MV-4-11 (cell line): Measurements from ENCODE around the gene DHX40.
"Not testable (repeated sequence)": the region's sequence is repeated elsewhere in the genome, so short reads cannot be mapped to it uniquely, and the experiment has no call there.

Experiments
- DNase-seq: peaks from one replicate; lab custom pipeline; 2025; lab: John Stamatoyannopoulos, UW

DHX40 gene, protein sequence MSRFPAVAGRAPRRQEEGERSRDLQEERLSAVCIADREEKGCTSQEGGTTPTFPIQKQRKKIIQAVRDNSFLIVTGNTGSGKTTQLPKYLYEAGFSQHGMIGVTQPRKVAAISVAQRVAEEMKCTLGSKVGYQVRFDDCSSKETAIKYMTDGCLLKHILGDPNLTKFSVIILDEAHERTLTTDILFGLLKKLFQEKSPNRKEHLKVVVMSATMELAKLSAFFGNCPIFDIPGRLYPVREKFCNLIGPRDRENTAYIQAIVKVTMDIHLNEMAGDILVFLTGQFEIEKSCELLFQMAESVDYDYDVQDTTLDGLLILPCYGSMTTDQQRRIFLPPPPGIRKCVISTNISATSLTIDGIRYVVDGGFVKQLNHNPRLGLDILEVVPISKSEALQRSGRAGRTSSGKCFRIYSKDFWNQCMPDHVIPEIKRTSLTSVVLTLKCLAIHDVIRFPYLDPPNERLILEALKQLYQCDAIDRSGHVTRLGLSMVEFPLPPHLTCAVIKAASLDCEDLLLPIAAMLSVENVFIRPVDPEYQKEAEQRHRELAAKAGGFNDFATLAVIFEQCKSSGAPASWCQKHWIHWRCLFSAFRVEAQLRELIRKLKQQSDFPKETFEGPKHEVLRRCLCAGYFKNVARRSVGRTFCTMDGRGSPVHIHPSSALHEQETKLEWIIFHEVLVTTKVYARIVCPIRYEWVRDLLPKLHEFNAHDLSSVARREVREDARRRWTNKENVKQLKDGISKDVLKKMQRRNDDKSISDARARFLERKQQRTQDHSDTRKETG

DNA sequence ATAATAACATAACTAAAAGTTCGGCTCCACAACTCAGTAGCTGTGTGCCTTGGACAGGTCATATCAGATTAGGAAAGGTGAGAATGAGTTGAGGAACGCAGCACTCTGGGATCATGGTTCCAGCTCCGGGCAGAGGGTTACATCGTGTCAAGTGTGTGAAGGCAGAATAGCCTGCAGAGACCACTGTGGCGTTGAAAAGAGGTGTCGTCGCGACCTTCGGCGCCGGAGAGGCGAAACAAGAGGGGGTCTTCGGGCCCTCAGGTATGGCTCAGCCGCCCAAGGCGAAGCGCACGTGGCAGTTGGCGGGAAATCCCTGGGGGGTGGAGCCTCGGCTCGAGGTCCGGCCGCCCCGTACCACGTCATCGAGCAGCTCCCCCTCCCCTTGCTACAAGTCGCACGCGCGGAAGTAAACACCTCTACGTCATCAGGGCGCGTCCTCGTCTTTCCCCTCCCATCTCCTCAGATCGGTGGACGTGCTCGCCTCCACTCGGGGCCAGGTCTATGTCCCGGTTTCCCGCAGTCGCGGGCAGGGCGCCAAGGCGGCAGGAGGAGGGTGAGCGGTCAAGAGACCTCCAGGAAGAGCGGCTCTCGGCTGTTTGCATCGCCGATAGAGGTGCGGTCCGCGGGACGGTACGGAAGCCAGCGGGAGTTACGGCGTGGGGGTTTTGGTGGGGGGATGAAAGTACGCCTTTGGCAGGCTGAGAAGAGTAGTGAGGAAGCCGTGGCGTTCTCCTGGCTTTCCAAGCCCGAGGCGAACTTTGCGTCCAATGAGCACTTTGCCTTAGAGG lies at the start of gene DHX40:
Gene DHX40, plus strand, starts transcription at position 440 of the 788 bp plus-strand sequence. Its CDS starts 62 bp downstream, at position 502.
- DNase-seq: peak; percentile 85

DNA sequence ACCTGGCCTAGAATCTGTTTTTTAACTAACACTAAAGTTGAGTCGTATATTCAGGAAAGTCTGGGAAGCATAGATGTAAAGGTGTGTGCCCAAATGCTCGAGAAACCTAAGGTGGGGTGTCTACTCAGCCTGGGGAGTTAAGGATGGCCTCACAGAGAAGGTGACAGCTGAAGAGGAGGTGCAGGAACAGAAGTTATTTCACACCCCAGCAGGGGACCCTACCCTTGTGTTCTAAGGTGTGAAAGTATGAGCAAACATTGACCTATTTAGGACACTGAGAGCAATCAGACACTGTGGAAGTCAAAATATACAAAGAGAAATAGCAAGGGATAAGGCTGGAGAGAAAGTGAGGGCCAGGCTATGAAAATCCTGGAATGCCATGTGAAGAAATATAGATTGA lies 49.0 kb upstream of the DHX40 start:
- no peak for DNase-seq

DNA sequence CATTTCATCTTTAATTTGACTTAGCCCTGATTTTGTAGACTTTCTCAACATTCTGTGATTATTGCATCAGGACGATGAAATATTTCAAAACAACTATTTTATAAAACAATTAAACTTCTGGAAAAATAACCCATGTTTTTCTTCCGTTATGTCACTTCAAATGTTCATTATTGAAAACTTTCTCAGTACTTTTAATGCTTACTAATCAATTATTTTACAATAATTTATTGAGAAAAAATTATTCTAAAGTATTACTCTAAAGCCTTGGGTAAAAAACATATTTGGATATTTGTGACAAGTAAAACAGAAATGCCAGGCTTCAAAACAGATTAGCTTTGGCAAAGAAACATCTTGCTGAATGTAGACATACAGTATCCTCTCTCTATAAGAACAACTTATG lies 46.3 kb upstream of the DHX40 start:
- no peak for DNase-seq

DNA sequence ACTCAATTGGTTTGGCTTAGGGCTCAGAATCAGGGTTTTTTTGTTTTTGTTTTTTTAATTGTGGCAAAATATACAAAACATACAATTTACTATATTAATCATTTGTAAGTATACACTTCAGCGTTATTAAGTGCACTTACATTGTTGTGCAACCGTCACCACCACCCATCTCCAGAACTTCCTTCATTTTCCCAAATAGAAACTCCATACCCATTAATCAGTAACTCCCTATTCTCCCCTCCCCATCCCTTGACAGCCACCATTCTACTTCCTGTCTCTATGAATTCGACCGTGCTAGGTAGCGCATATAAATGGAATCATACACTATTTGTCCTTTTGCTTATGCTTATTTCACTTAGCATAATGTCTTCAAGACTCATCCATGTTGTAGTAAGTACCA lies 45.2 kb upstream of the DHX40 start:
- peak; percentile 17 for DNase-seq

DNA sequence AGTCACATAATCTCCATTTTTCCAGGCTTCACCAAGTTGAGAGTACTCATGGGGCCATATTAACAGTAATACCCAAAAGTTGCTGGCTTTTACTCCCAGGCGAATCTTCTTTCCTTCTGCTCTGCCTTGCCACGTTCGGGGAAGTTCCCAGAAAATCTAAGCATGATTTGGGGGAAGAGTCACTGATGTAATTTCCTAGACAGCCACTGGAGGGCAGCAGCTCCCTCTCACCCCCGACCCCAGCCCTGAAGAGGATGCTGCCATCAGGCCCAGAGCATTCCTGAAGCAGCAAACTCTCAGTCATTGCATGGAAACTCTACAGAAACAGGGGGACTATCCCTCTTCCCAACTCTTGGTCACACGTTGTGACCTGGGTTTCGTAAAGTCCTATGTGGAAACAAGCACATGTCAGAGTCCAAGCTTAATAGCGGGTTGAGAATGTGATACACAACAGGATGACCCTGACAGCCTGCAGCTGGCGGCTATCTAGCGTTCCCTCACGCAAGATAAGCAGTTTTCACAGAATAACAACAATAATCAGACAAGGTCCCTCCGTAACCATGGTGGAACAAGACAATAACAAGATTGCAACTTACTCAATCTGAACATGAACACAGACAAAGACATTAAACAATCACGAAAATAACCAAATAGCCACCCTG lies 43.8 kb upstream of the DHX40 start:
- peak; percentile 21 for DNase-seq

DNA sequence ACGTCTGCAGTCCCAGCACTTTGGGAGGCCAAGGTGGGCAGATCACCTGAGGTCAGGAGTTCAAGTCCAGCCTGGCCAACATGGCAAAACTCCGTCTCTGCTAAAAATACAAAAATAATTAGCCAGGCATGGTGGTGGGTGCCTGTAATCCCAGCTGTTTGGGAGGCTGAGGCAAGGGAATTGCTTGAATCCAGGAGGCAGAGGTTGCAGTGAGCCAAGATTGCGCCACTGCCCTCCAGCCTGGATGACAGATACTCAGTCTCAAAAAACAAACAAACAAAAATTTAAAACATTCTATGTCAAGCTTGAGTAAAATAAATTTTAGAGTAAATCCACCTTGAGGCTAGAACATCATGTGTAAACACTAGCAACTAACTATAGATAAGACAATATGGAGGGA lies 40.5 kb upstream of the DHX40 start:
- not testable (repeated sequence) for DNase-seq

DNA sequence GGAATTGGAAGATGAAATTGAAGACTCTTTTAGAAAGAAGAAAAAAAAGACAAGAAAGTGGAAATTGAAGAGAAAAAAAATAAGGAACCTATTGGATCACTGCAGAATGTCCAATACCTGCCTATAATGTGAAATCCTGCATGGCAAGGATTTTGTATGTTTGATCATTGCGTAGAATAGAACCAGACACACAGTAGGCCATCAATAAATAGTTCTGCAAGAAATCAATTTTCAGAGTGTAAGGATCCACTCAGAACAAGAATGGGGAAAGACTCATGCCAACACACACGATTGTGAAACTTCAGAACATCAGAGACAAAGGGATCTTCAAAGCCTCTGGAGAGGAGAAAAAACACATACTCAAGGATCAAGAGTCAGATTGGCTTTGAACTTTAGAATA lies 39.7 kb upstream of the DHX40 start:
- DNase-seq: no peak

DNA sequence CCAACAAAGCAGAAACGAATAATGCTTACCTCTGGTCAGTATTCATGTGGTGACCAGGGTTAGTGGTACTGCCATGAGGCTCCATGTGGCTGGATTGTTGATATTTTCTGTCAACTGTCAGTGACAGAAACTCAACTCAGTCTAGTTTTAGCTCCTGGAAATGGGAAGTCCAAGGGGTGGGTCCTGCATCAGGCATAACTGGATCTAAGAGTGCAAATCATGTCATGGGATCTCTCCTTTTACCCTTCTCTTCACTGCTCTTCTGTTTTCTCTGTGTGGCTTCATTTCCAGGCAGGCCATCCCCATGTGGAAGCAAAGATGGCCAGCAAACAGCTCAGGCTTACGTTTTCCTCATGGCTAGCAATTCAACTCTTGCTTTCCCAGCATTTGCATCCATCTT lies 39.0 kb upstream of the DHX40 start:
- DNase-seq: no peak

DNA sequence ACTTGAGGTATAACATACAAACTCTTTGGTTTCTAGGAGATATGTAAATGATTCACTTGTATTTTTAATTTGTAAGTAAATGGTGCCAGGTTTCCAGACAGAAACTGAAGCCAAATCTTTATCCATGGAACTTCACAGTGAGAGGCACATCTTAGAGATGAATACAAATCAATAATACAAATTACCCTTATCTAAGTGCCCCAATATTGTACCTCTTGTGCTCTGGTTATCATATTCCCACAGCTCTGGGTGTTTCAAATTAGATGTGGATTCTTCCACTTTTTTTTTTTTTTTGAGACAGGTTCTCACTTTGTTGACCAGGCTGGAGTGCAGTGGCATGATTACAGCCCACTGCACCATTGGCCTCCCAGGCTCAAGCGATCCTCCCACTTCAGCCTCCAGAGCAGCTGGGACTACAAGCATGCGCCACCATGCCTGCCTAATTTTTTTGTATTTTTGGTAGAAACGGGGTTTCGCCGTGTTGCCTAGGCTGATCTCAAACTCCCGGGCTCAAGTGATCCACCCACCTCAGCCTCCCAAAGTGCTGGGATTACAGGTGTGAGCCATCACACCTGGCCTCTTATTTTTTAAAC lies 38.0 kb upstream of the DHX40 start:
- no peak for DNase-seq

DNA sequence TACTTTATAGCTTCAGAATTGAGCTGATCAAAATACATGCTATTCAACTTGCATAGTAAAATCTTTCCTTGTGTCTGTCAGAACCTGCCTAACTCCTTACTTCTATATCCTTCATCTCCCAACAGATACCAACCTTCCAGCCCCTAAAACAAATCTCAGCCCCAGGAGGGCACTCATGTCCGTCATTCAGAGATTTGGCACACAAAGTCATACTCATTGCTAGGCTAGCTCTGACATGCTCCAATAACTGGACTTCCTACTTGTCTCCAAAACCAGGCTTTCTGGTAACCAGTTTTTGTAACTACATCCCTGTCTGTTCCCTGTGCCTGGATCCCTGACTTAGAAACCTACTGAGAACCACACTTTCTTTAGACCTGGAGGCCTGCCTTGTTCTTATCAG lies 37.5 kb upstream of the DHX40 start:
- DNase-seq: no peak

DNA sequence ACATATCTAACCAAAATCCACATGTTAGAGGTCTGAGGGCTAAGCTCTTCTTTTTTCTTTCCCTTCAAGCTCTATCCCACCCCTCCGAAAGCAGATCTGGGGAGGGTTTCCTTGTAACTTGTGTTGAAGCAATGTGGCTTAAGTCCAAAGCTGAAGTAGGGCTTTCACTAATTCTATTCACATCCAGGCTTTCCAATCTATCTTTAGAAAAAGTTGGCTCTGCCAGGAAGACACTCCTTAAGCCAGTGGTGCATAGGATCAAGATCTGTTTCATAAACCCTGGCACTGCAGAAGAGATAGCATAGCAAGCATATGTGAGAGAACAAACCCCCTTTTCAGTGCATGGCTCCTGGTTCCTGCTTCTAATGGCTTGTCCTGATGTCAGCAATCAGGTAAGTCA lies 34.9 kb upstream of the DHX40 start:
- DNase-seq: no peak

DNA sequence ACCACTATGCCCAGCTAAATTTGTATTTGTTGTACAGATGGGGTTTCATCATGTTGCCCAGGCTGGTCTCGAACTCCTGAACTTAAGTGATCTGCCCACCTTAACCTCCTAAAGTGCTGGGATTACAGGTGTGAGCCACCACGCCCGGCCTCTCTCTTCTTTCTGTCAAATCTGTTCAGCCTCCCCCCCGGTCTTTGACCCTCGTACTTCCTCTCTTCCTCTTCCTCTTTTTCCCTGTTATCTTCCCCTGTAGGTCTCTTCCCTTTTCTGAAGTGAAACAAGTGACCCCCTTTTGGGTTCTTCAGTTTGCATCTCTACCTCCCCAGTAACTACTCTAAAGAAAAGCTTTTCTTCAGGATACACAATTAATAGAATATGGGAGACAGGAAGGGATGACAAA lies 31.7 kb upstream of the DHX40 start:
- DNase-seq: peak; percentile 72

DNA sequence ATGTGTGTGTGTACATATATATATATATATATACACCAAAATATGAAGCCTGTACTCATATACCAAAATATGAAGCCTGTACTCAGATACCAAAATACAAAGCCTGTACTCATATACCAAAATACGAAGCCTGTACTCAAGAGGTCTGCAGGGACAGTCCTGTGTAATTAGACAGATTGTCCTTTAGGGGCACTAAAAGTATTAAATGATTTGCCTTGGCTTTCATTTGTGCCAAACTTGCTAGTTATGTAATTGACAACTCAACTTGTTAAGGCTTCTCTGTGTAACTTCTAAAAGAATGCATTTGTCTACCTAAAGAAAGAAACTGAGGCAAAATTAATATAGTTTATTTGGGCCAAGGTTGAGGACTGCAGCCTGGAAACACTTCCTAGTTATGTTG lies 30.8 kb upstream of the DHX40 start:
- no peak for DNase-seq

DNA sequence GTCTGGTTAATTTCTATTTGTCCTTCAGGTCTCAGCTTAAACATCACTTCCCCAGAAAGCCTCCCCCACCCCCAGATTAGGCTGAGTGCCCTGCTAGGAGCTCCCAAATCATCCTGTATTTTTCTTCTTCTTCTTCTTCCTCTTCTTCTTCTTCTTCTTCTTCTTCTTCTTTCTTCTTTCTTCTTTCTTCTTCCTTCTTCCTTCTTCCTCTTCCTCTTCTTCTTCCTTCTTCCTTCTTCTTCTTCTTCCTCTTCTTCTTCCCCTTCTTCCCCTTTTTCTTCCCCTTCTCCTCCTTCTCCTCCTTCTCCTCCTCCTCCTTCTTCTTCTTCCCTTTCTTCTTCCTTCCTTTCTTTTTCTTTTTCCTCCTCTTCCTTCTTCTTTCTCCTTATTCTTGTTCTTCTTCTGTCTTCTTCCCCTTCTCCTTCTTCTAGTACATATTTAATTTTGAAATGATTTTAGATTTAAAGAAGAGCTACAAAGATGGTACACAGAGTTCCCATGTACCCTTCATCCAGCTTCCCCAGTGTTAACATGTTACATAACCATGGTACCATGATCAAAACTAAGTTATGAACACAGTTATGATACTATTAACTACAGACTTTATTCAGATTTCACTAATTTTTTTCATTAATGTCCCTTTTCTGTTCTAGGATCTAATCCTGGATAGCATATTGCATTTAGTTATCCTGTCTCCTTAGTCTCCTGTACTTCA lies 27.1 kb upstream of the DHX40 start:
- no peak for DNase-seq

DNA sequence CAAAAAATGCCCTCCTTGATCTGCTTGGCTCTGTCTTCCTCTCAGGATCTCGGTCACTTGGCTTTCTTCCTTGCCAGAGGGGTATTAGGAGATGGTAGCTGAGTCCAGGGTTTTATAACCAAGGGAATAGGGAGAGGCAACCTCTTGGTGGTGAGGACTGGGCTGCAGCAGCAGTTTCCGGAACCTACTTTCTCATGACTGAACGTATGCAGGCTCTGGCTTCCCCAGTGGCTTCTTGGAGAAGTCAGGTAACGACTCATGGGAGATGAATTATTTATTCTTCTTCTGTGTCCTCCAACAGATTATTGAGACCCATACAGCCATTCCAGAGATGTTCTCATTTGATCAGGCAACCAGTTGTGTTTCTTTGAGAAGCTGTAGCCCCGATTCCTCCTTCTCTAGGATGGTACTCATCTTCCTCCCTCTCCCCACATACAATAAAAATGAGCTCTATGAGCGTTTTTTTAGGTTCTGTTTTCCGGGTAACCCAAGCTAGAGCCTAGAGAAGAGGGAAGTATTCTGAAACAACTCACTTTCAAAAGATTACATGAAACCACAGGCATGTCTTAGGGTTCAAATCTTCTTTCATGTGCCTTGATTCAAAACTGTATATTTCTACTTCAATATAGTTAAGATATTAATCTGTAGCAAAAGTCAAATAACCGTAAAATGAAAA lies 22.3 kb upstream of the DHX40 start:
- DNase-seq: peak; percentile 90

DNA sequence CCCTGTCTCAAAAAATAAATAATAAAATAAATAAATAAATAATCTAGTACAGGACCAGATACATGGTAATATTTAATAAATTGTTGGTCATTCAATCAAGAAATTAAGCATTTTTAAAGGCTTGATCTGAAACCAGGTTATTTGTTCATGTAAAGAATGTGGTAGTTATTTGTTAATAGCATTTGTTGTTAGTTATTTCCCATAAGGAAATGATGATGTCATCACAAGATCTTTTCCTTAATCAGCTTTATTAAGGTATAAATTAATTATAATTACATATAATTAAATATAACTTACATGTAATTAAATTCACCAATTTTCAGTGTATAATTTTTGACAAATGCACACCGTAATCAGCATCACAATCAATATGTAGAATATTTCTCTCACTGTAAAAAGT lies 19.5 kb upstream of the DHX40 start:
- DNase-seq: no peak

DNA sequence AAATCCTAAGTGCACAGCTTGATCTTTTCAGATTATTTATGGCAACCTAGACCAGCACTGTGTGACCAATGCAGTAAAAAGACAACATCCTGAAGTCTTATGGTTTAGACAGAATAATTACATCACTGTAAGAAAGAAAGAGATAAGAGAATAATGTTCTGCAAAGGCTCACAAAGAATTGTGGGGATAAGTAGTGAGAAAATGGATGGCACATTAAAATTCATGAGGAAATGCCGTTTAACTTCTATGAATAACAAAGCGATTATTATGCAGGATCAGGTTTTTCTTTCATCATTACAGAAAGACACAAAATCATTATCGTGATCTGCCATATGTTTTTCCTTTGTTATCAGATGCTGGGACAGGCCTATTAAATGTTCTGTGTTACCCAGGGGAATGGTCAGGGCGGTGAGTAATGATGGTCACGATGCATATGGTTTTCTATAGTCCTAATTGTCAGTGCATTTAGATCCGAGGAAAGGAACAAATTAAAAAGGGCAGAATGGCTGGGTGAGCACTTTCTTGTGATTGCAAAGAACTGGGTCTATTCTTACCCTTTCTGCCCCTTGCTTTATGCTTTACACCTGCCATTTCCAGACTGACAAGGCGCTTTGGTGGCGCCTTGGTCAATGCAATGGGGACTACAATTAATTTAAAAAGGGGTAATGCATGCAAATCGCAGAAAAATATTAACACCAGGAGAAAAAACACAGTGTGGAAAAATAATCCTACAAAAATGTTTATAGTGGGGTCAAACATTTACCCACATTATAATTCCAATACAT lies 18.1 kb upstream of the DHX40 start:
- DNase-seq: no peak

DNA sequence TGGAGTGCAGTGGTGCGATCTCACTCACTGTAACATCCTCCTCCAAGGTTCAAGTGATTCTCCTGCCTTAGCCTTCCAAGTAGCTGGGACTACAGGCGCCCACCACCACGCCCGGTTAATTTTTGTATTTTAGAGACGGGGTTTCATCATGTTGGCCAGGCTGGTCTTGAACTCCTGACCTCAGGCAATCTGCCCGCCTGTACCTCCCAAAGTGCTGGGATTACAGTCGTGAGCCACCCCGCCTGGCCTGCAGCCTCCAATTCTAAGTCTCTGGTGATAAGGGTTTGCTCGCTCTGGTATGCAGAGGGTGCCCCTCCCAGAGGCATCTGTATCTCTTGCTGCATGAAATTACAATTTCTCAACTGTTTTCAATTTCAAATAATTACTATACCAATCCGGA lies 16.4 kb upstream of the DHX40 start:
- DNase-seq: not testable (repeated sequence)

DNA sequence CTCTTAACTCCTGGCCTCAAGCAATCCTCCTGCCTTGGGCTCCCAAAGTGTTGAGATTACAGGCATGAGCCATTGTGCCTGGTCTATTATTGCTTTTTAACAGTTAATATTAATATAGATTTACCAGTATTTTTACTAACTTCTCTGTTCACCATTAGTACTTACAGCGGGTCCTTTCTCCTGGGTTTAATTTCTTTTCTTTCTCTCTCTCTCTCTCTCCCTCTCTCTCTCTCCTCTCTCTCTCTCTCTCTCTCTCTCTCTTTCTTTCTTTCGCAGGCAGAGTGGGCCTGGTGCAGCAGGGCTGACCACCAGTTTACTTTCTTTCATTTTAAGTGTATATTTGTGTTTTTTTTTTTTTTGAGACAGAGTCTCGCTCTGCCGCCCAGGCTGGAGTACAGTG lies 14.7 kb upstream of the DHX40 start:
- no peak for DNase-seq

DNA sequence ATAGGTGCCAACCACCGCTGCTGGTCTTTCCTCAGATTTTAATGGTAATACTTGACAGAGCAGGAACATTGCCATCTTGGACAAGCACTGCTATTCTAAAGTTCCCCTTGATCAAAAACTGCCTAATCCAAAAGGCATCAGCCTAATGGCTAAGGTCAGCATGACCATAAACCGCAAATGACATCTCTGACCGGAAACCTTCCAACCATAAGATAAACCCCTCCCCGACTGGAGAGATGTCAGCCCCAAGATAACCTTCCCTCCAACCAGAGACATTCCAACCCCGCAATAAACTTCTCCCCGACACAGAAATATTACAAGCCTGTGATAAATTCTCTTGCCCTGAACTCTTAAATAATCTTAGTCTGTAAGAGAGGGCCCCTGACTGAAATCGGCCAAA lies 7.4 kb upstream of the DHX40 start:
- DNase-seq: no peak
